Measurements from ENCODE around the gene BHLHE41. TPM values are rescaled to one million over a fixed set of nuclear protein-coding genes. Genes with fewer than 3 reads are reported as not detected.

BHLHE41 gene
- total and polyA plus RNA-seq, 4 donors: 0.17 to 0.29 (median 0.23) TPM; not detected in 1

- Histone ChIP-seq H3K9ac (ENCODE audit: low read depth in 1 of 2, low read length in 2 of 2) (no peak overlapping the region), H3K9me3 (ENCODE audit: control insufficient read depth in 4 of 4, low read length in 3 of 4) (no peaks in the 10 kb centered on the region), H3K36me3 (ENCODE audit: control insufficient read depth in 4 of 4, insufficient read depth in 3 of 4, low read depth in 1 of 4, low read length in 3 of 4) (no peaks in the 10 kb centered on the region), H3K27ac (ENCODE audit: low read depth in 1 of 2, low read length in 2 of 2) (no peak overlapping the region), H3K4me1 (ENCODE audit: control insufficient read depth in 4 of 4, insufficient read depth in 4 of 4, low read length in 3 of 4) (no peaks in the 10 kb centered on the region), H3K27me3 (ENCODE audit: control insufficient read depth in 4 of 4, insufficient read depth in 4 of 4, low read length in 3 of 4) (no peaks in the 10 kb centered on the region), H3K4me3 (ENCODE audit: low read depth in 1 of 3, low read length in 3 of 3) (no peak overlapping the region)
- TF ChIP-seq HNF4G (IDR thresholded peaks at IDR 0.05) (no peak), RAD21 (IDR thresholded peaks at IDR 0.05) (no peak), CTCF (IDR thresholded peaks at IDR 0.05; ENCODE audit: low read depth, low read length, missing input control) (no peak), EGR1 (IDR thresholded peaks at IDR 0.05; ENCODE audit: low read depth in 2 of 2) (no peak), MAX (IDR thresholded peaks at IDR 0.05) (no peak), ATF3 (IDR thresholded peaks at IDR 0.05) (no peak), YY1 (IDR thresholded peaks at IDR 0.05) (no peak), SP1 (IDR thresholded peaks at IDR 0.05) (no peak), ZBTB33 (IDR thresholded peaks at IDR 0.05) (no peak), REST (IDR thresholded peaks at IDR 0.05) (no peak), NR2F2 (IDR thresholded peaks at IDR 0.05) (no peak), GABPA (IDR thresholded peaks at IDR 0.05 in 1 of 2, conservative IDR thresholded peaks at IDR 0.05 in 1 of 2) (no peak), RXRA (IDR thresholded peaks at IDR 0.05) (no peak), HNF4A (conservative IDR thresholded peaks at IDR 0.05) (no peak), TAF1 (conservative IDR thresholded peaks at IDR 0.05) (no peak), FOXA2 (IDR thresholded peaks at IDR 0.05) (no peak), JUND (IDR thresholded peaks at IDR 0.05) (no peak), FOXA1 (IDR thresholded peaks at IDR 0.05) (no peak)
- 83% methylated on average over 7 of the region's 7 CpGs for WGBS
- no peak for DNase-seq (ENCODE audit: low spot score)
These were observed 23.5 kb upstream of the BHLHE41 start for GRCh38 chr12:26148291-26148690.

Data from liver (tissue), 9 donors.